NCI-H2196 treated with DMSO at 0.1 percent for 48 hours (cell line): ENCODE data around the gene COL4A6.

Experiments
- DNase-seq: peaks from one replicate; lab custom pipeline; 2025; ENCODE audit not compliant: unreplicated experiment; lab: John Stamatoyannopoulos, UW

COL4A6 gene

DNA sequence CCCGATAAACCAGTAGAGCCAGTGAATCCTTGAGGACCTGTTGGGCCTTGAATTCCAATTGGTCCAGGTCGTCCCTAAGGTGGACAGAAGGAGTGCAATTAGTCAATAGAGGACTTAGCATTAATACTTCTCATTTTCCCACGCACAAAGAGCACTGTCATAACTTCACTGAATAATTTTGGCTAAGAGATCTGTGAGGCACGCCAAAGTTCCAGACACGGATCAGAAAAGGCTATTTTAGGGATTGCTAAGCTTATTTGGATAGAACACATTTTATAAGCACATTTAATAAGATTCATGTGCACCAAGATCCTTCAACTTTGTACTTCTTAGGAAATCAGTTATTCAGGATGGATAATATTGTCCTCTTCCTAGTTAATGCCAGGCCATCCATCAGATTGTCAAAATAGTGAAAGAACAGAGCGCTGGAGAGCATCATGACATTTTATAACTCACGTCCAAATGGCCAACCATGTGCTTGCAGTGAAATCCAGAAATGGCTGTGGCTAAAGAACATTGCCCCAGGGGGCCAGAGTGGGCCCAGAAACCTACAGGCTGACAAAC is 216.8 kb downstream of the COL4A6 start:
- DNase-seq, result no peak

DNA sequence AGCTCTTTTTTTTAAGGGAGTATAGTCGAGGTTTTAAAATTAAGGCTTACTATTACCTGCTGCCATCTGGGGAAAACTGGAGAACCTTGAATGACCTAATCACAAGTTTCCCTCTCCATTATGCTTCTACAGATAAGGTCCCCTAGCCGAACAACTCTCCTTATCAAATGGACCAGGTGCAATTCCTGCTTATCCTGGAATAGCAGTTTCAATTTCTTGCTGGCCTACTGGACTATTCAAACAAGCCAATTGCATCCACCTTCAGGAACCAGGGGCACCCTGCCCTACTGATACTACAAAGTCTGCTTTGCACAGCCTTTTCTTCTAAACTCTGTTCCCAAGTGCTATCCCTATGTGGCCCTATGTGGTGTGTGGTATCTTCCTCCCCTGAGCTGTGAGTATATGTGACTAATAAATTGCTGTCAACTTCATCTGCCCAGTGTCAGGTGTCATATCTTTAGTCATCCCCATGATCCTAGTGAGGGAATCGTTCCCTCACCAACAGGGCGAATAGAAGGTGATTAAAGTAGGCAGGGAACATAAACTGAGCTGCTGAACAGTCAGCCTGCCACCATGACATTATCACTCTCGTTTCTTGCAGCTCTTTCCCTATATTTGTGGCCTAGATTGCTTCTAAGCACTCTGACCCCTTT is 218.1 kb downstream of the COL4A6 start:
- DNase-seq, result no peak

DNA sequence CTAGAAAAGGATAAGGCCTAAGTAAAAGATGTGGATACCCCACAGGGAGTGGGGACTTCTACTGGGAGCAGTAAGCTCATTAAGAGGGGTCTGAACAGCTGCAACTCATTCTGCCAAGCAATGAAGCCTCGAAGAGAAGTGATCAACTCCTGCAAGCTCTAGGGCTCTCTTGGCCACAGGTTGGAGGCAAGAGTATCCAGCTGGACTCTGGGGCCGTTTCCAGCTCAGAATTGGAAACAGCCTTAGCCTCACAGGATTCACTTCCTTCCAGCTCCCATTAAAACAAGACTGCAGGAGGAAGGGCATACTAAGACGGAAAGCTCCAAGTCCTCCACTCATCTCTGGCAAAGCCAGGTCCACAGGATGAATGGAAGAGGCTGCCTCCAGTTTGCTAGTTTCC is 220.3 kb downstream of the COL4A6 start:
- DNase-seq, result no peak

DNA sequence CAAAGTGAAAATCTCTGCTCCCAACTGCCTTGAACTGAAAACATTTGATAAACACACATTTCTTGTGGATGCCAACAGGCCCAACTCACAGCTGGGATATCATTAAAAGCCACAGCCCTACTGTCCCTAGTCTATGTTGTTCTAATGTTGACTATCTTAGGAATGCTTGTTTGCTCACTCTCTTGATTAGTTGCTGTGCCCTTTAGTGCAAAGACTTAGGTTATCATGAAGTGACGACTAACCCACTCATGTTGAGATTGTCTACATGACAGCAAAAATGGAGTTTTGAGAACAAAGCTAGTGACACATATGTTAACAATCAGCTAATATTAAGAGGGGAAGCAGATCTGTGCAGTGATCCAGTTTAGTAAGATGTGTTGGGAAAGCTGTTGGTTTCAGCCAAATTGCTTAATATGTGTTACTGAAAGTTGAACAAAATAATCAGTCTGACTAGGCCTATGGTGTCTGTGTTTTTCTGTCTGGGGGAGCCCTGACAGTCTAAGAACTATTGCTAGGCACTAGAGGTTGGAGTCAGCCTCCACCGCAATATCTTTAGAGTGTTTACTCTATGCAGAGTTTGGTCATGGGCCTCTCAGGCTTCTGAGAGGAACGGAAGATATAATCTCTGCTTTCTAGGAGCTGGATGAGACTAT is 221.2 kb downstream of the COL4A6 start:
- no peak for DNase-seq

DNA sequence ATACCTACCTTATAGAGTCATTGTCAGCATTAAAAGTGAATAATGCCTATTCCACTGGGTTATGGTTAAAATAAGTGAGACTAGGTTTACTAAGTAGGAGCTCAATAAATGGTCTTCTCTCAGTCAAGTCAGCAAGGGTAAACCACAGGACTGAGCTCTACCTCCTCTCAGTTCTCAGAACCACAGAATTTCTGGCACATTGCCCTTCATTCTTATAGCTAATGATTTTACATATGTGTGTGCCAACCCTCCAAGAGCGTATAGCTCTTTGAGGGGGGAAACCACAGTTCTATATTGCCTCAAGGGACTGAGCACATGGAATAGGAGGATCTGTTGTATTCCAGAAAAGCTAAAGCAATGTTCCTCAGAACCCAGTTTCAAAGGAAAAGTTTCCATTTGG is 221.8 kb downstream of the COL4A6 start:
- DNase-seq, result no peak

DNA sequence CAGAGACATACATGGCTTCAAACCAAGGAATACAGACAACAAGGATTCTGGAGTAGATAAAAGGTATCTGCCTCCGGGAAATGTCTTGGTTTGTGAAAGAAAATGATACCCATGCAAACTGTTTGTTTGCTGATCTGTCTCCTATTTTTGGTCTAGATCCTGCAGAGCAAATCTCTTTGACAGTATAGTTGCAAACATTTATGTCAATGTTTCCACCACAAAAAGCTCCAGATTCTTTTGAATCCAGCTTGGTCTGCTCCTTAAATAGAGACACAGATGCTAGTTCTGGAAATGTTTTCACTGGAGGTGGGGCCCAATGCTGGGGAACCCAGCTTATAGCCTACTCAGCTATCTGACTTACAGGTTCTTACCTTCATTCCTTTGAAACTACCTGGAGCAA is 226.9 kb downstream of the COL4A6 start:
- DNase-seq, result no peak

DNA sequence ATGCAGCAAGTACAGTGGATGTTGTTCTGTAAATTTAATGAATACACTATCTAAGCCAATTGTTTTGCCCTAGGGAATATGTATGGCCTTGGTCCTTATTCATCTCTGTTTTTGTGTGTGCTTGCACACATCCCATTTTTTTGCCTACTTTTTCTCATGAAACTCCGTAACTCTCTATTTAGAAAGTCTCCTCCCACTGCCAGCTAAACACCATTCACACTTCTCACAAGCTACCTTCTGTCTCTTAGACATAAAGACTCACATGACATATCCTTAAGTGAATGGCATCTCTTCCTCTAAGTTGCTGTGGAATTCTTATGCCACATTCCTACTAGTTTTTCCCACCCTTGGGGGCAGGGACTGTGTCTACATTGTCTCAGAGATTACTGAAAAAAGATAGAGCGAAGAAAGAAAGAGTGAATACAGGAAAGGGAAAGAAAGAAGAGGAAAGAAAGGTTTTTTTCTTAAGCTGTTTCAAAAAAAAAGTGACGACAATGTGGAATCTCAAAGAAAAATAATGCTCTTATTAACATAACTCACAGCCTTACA is 229.1 kb downstream of the COL4A6 start:
- DNase-seq, result no peak

DNA sequence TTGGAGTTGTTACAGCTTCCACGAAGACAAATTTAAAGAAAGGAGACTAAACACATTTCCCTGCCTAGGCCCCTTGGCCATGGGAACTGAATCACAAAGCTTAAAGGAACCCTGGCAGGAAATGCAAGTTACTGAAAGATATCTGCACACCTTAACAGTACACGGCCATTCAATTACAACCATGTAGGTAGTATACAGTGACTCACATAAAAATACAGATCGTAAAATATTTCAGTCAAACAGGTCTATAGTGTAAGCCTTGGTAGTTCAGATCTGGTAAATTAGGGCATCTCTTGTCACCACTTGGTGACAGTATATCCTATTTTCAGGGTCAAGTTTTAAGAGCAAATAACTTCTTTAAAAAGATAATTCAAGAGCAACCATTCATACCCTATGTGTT is 234.7 kb downstream of the COL4A6 start:
- DNase-seq, result no peak

DNA sequence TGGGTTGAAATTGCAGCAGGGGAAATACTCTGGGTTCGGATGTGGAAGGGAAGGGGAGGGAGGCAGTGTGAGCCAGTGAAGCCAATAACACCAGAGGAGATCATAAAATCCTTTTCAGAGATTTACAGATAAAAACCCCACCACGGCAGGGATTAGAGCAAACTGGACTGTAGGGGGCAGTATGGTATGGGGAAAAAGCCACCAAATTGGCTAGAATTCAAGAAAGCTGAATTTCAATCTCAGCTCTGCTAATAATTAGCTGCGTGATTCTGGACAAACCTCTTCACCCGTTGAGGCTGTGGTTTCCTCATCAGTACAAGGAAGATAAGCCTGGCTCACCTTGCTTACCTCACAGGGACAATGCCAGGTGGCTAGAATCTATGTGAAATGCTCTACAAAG is 238.5 kb downstream of the COL4A6 start:
- peak; percentile 0 for DNase-seq

DNA sequence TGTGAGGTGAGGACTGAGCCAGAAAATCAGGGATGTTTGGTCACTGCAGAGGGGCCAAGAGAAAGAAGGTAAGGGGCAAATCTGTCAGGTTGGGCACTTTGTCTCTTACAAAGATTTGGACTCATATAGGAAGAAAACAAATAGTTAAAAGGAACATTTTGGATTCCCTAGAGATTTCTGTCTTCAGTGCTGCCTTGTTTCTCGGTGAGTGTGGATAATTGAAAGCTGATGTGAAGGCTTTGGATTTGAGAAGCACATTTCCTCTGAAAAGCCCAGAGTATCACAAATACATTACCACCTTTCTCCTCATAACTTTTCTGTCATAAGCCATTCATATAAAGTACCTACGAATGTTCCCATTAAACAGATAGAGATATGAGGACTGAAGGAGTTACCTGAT is 239.2 kb downstream of the COL4A6 start:
- DNase-seq, result no peak

DNA sequence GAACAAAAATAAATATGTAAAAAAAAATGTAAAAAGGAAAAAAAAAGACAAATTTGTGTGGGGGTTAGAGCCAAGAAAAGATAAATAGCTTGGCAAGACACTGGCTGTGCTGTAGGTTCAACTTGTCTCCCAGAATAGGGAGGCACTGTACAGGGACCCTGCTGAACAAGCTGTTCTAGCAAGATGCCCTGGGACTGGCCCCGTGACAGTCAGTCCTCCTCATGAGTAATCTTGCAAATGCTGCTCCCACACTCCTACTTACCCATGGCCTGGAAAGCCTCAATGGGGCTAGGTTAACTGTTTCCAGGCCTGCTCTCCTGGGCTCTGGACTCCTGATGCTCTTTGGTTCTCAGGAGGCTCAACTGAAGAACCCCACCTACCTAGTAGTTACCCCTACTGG is 239.8 kb downstream of the COL4A6 start:
- DNase-seq, result no peak

DNA sequence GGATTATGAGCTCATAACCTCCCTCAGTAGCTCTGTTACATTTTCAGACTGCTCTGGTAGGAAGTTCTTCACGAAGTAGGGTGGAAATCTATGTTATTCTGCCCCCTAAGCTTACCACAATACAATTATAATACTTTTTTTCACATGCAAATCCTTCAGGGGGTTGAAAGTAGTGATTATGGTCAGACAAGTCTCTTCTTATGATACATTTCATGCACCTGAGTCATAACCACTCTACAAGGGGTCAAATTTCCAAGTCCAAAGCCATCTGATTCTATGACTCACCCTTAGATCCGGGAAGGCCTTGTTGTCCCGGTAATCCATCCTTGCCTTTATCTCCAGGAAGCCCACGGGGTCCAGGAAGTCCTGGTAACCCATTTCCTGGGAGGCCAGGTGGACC is 251.4 kb downstream of the COL4A6 start:
- no peak for DNase-seq

DNA sequence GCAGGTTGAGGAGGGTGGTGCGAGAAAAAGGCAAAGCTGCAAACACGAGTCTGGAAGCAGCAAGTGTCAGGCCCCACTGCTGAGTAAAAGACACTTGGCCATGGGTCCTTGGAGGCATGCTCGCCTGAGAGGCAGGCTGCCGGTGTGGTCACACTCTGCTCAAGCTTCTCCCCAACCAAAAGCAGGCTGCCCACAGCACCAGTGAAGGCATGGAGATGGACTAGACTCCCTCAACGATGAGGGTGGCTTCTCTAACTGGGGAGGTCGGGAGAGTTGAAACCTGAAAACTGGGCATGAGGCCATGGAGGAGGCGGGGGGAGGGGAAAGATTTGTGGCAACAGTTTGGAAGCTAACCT is 260.1 kb downstream of the COL4A6 start:
- no peak for DNase-seq

DNA sequence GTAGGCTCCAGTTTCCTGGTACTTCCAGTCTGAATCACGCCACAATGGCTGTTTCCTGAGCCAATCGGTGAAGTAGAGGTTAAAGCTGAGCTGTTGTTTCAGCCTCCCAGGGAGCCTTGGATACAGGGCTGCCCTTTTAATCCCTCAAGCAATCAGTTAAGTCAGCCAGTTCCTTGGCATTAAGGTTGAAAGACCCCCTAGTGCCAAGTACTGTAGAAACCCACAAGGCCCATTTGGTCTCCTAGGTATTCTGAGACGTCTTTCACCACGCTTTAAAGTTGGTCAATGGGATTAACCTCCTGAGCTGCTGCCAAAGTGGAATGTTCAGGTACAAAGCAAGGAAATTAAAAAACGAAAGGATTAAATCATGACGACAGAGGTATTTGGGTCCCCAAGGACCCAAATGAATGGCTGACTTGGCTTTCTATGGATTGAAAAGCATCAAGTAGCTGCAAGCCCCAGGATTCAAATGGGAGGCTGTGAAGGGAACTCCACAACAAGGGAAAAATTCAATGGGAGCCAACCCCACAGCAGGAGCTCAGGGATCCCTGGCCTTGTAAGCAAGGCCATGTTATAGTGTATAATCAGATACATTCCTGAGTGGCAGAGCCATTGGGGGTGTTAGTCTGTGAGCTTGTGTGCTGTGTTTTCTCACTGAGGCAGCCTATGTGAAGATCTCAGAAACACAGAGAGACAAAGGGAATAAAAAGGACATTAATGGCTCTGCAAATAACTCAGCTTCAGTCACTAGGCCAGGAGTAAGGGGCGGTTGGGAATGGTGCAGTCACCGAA is 260.7 kb downstream of the COL4A6 start:
- no peak for DNase-seq

DNA sequence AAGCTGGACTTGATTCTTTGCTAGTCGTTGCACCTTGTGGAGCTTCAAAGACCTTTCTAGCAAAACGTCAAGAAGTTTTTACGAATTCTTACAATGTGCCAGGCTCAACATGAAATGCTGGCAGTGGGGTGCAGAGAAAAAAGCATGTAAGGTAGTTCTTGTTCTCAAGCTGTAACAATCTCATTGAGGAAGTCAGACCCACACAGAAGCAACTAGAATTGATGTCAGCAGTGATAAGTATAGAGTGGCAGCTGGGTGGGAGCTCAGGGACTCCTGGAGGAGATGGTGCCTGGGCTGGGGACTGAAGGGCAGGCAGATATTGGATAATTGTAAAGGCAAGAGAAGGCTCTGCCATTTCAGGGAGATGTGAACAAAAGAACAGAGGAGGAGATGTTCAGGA is 264.3 kb downstream of the COL4A6 start:
- DNase-seq, result no peak

DNA sequence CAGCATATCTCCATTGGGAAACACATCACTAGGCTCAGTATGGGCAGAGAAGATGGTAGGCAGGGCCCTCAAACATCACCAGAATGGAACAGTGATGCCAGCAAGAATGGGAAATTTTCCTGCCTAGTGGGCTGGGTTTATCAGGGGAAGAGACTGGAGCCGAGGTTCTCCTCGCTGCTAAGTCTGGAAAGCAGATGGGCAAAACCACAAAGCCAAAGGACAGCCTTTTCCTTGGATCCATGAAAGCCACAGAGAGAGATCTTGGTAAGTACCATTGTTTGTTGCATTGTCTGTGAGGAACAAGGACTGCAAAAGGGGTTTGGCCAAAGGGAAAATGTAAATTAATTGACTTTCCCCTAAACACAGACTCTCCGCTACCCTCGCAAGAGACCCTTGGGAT is 266.6 kb downstream of the COL4A6 start:
- no peak for DNase-seq

DNA sequence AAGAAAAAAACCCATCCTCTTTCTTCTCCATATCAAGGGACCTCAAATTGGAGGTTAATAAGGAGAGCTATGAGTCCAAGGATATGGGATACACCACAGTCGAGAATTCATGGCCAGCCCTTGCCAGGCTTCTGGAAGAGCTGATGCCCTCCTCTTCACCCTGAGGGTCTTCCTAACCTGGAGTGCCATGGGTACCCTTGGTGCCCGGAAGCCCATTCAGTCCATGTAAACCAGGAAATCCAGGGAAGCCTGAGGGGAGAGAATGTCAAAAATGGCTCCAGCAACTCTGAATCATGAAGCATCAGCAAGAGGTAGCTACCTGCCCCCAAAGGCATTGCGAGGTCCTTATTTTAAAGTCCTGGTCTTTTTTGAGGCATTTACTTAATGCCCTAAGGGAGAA is 268.5 kb downstream of the COL4A6 start:
- DNase-seq, result no peak

DNA sequence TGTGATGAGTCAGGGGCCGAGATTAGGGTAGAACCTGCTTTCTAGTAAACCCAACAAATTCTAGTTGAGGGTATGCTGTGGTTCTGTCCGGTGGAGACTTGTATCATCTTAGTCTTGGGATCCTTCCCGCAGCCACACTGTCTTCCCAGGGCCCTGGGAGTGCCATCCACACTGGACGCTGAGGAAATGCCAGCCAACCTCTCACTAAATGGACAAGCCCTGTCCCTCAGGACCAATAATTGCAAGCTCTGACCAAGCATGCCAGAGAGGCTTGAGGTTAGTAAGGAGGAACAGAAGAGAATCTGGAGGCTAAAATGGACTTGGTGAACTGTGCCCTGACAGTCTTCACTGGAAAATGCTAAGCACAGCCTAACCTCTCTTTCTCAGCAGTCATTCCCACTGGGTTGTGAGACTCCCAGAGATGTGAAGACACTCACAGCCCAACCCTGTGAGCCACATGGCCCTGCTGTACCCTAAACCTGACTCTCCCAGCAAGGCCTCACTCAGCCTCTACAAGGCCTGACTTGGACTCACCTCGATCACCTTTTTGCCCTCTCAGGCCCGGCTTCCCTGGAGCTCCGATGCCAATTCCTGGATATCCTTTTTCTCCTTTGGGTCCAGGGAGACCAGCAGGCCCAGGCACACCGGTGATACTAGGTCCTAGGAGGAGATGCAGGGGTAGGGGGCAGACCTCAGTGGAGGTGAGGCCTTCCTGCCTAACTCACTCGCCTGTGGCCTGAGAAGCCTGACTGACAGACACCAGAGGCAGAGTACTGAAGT is 269.1 kb downstream of the COL4A6 start:
- no peak for DNase-seq

DNA sequence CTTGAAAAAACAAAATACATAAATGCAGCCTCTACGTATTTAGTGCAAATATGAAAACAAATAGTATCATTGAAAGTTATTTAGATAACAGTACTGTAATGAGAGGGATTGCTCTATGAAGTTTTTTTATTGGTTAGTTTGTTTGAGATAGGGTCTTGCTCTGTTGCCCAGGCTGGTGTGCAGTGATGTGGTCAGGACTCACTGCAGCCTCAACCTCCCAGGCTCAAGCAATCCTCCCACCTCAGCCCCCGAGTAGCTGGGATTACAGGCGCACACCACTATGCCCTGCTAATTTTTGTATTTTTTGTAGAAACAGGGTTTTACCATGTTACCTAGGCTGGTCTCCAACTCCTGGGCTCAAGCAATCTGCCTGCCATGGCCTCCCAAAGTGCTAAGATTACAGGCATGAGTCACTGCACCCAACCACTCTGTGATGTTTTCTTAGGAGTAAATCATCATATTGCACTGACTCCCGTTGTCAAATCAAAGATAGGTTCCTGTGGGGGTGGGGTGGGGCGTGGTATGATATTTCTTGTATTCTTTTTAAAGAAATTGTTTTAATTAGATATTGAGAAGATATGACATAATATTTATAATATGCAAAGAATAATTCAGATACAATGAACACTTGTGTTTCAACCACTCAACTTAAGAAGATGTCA is 270.9 kb downstream of the COL4A6 start:
- DNase-seq, result no peak

DNA sequence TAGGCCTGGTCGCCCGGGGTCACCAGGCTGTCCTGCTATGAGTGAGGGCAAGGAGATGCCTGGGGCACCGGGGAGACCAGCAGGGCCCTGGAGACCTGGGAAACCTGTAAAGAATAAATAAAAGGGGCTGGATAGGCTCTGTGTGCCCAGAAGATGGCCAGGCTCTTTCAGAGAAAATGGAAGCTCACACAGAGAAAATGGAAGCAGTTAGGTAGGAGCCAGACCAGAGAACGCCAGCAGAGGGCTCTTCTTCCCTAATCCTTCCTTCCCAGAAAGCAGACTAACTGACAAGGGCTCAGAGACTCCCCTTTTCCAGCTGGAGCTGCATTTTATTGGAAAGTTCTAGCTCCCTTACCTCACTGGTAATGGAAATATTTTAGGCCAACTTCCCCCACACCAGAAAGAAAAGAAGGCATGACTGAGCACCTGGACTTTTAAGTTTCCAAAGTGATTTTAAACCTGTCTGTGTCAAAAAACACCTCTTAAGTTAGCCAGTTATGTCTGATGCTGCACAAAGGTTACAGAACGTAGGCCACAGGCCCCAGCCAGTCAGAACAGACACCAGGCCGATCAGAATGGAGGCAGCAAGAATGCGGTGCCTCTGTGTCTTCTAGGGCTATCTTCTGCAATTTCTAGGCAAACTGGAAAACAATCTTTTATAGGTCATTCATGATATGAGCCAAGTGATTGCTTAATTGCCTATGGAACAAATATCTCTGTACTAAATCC is 272.7 kb downstream of the COL4A6 start:
- DNase-seq, result peak; percentile 4
